Measurements from ENCODE around the gene ARL6IP1.

DNA sequence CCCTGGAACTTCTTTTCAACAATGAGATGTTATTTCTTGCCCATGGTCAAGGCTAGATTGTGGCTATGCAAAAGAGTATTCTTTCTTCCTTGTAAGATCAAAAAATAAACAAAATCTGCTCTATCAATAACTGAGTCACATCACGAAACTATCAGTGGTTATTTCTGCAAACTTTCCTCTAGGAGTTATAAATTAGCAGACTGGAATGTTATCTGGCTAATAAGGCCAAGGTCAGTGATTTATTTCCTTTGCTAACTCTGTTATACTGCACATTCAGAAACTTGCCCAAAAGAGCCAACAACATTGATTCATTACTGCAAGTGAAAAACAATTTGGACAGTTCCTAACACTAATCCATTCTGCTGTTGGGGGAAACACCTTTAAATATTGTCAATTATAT is 5.0 kb downstream of the ARL6IP1 start:
- TF ChIP-seq, protein P1, sequence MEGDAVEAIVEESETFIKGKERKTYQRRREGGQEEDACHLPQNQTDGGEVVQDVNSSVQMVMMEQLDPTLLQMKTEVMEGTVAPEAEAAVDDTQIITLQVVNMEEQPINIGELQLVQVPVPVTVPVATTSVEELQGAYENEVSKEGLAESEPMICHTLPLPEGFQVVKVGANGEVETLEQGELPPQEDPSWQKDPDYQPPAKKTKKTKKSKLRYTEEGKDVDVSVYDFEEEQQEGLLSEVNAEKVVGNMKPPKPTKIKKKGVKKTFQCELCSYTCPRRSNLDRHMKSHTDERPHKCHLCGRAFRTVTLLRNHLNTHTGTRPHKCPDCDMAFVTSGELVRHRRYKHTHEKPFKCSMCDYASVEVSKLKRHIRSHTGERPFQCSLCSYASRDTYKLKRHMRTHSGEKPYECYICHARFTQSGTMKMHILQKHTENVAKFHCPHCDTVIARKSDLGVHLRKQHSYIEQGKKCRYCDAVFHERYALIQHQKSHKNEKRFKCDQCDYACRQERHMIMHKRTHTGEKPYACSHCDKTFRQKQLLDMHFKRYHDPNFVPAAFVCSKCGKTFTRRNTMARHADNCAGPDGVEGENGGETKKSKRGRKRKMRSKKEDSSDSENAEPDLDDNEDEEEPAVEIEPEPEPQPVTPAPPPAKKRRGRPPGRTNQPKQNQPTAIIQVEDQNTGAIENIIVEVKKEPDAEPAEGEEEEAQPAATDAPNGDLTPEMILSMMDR (IDR thresholded peaks at IDR 0.05): no peak
- no peak for TF ChIP-seq POLR2A (IDR thresholded peaks at IDR 0.05)

Data from uterus (tissue), 2 donors.